ENCODE results near the gene PLEKHG3. TPM values are rescaled to one million over a fixed set of nuclear protein-coding genes. Genes with fewer than 3 reads are reported as not detected.

PLEKHG3 gene
- total and polyA plus RNA-seq, 2 experiments from 2014 or later, result 23.0 to 83.1 TPM

GRCh38 chr14:64773577-64773976, 69.4 kb downstream of the PLEKHG3 start:
- no peaks in the 10 kb centered on the region for H3K79me2 ChIP-seq (replicated peaks; ENCODE audit: insufficient read depth)
- ATAC-seq, result no peak
- TF ChIP-seq JUNB (IDR thresholded peaks at IDR 0.05; ENCODE audit: unreplicated experiment), result no peak
- TF ChIP-seq EZH2 (IDR thresholded peaks at IDR 0.05; ENCODE audit: low read depth, unreplicated experiment), result no peak
- no peak for TF ChIP-seq CTCF (conservative IDR thresholded peaks at IDR 0.05; ENCODE audit: low read depth in 2 of 2)
- no peak for TF ChIP-seq CREB1 (CRISPR knock-in tag; IDR thresholded peaks at IDR 0.05; ENCODE audit: low read depth)
- no peak for TF ChIP-seq REST (IDR thresholded peaks at IDR 0.05; ENCODE audit: unreplicated experiment)
- H3F3A ChIP-seq (replicated peaks; ENCODE audit: low read depth), result no peaks in the 10 kb centered on the region
- no peaks in the 10 kb centered on the region for H3K4me1 ChIP-seq (ENCODE audit: insufficient read depth)
- peaks cover 8% of the 10 kb centered on the region; the same call in 2 of the 3 replicates for H3K4me1 Mint-ChIP-seq
- H3K27me3 ChIP-seq (ENCODE audit: insufficient read depth), result no peaks in the 10 kb centered on the region
- H2AFZ ChIP-seq, result no peak overlapping the region
- peaks cover 22% of the 10 kb centered on the region for H3K36me3 Mint-ChIP-seq (ENCODE audit: low read depth)
- H3K9me2 ChIP-seq (ENCODE audit: insufficient read depth), result no peaks in the 10 kb centered on the region
- H3K4me3 ChIP-seq, result no peak overlapping the region
- H4K20me1 ChIP-seq (replicated peaks; ENCODE audit: insufficient read depth), result no peaks in the 10 kb centered on the region
- DNase-seq (ENCODE audit: low spot score), result no peak
- H3K9me3 Mint-ChIP-seq, result peaks cover 29% of the 10 kb centered on the region
- H3K36me3 ChIP-seq (ENCODE audit: insufficient read depth), result no peaks in the 10 kb centered on the region
- H3K27ac ChIP-seq (ENCODE audit: low read depth), result no peak overlapping the region
- no peak overlapping the region for H3K27ac Mint-ChIP-seq
- H3K27me3 Mint-ChIP-seq (ENCODE audit: insufficient read depth, low read depth, poor library complexity), result peaks cover 15% of the 10 kb centered on the region
- no peak overlapping the region for H3K4me2 ChIP-seq
- no peak overlapping the region for H3K4me3 Mint-ChIP-seq

- Mint-ChIP-seq H3K27ac (no peak overlapping the region), H3K27me3 (ENCODE audit: insufficient read depth, low read depth, poor library complexity) (peaks cover 15% of the 10 kb centered on the region), H3K4me1 (peaks cover 5% of the 10 kb centered on the region; the same call in 2 of the 3 replicates), H3K9me3 (peaks cover 29% of the 10 kb centered on the region), H3K4me3 (no peak overlapping the region), H3K36me3 (ENCODE audit: low read depth) (peaks cover 22% of the 10 kb centered on the region)
- Histone ChIP-seq H3K27me3 (ENCODE audit: insufficient read depth) (no peaks in the 10 kb centered on the region), H3K79me2 (replicated peaks; ENCODE audit: insufficient read depth) (no peaks in the 10 kb centered on the region), H3K4me1 (ENCODE audit: insufficient read depth) (no peaks in the 10 kb centered on the region), H3K36me3 (ENCODE audit: insufficient read depth) (no peaks in the 10 kb centered on the region), H3K4me3 (no peak overlapping the region), H3K27ac (ENCODE audit: low read depth) (no peak overlapping the region), H3K9me2 (ENCODE audit: insufficient read depth) (no peaks in the 10 kb centered on the region), H3F3A (replicated peaks; ENCODE audit: low read depth) (no peaks in the 10 kb centered on the region), H2AFZ (no peak overlapping the region), H3K4me2 (no peak overlapping the region), H4K20me1 (replicated peaks; ENCODE audit: insufficient read depth) (no peaks in the 10 kb centered on the region)
- ATAC-seq, result no peak
- DNase-seq (ENCODE audit: low spot score), result no peak
- TF ChIP-seq ZNF462 (CRISPR knock-in tag; IDR thresholded peaks at IDR 0.05), result no peak
- no peak for TF ChIP-seq EZH2phosphoT487 (IDR thresholded peaks at IDR 0.05; ENCODE audit: unreplicated experiment)
- TF ChIP-seq CTCF (conservative IDR thresholded peaks at IDR 0.05; ENCODE audit: low read depth in 2 of 2), result no peak; a peak in 1 of 4 replicates
- no peak for TF ChIP-seq STAT1 (IDR thresholded peaks at IDR 0.05; ENCODE audit: unreplicated experiment)
These were observed 70.0 kb downstream of the PLEKHG3 start for GRCh38 chr14:64774272-64774671.
